ENCODE results near the gene CASP2.
"Not testable (repeated sequence)": the region's sequence is repeated elsewhere in the genome, so short reads cannot be mapped to it uniquely, and the experiment has no call there.

The CASP2 gene

DNA sequence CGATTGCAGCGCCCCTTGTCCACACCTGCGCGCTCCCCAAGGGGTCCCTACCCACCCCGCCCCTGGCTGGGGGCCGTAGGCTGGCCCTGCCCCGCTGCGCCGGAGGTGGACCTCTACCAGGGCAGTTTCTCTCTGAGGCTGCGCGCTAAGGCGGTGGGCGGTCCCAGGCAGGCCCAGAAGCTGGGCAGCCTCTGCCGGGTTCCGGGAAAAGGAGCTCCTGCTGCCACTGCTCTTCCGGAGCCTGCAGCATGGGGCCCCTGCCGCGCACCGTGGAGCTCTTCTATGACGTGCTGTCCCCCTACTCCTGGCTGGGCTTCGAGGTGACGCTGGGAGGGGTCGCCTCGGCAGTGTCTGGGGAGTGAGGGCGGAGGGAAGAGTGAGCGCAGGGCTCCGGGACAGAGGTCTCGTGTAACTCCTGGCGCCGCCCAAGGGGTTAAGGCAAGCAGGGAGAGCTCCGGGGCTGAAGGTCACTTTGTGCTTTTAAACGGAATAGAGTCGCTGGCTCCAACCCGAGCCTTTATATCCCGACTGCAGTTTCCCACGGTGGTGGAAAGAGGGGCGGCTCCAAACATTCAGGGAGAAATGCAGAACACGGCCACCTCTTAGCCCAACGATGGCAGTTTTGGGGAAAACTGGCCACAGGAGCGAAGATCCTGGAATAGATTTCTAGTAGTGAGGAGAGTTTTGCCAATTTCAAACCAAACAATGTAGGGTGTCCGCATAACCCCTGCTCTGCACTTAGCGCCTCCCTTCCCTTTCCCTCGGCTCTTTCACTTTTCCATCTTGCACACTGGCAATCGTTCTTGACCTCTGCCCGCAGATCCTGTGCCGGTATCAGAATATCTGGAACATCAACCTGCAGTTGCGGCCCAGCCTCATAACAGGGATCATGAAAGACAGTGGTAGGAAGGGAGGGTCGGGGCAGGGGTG, 24.6 kb upstream of the CASP2 start, which contains the start of gene GSTK1:
Gene GSTK1 (plus strand): TSS at position 176 of the 930 bp plus-strand sequence. CDS start 73 bp downstream, at position 249.
- FAIRE-seq (peak; percentile 86), DNase-seq (ENCODE audit: extremely low spot score, insufficient read length, low read depth) (peak; percentile 78)

DNA sequence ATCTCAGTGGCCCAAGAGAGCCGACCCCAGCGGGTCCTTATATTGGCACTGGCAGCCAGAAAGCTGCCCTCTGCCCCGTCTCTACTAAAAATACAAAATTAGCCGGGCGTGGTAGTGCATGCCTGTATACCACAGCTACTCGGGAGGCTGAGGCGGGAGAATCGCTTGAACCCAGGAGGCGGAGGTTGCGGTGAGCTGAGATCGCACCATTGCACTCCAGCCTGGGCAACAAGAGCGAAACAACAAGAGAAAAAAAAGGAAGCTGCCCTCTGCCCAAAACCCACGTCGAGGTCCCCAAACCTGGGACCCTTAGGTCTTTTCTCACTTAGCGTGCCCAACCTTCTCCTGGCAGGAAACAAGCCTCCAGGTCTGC, 24.0 kb upstream of the CASP2 start:
- DNase-seq (ENCODE audit: extremely low spot score, insufficient read length, low read depth); FAIRE-seq: not testable (repeated sequence)

DNA sequence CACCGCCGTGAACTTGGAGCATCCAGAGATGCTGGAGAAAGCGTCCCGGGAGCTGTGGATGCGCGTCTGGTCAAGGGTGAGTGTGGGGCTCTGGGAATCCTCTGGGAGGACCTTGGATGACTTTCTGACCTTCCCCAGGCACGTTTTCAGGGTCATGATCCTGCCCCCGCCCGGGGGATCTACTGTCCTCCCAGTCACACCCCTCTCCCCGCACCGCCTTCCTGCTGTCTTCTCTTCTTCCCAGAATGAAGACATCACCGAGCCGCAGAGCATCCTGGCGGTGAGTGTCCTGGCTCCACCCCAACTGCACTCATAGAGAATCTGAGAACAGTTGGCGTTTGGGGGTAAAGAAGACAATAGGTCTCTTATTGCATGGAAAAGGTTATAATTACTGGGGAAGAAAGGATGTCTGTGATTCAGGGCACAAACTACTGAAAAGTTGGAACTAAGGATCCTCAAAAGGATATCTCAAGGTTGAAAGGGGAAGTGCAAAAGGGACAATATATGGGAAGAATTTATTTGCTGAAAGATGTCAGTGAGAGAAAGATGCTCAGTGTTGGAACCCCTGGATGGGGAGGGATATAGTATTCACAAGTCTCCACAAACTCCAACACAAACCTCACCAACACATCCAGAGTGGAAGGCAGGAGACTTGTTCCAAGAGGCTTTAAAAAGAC, 23.0 kb upstream of the CASP2 start:
- no peak for DNase-seq (ENCODE audit: extremely low spot score, insufficient read length, low read depth)
- FAIRE-seq = no peak

DNA sequence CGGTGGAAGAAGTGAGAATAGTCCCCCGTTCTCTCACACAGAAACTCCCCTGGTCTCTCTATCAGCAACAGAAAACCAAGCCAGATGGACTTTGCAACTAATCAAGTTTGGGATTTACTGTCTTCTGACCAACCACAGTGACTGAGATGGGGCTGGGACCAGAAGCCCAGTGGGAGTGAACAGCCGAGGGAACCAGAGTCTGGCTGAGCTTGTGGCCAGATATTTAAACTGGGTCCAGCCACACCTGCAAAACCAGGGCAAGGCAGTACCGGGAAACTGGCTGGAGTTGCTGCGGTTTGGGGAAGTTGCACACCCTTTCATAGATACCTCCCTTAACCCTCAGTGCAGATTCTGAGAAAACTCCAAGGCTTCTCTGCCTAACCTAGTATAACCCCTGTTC, 18.9 kb upstream of the CASP2 start:
- FAIRE-seq (no peak), DNase-seq (ENCODE audit: extremely low spot score, insufficient read length, low read depth) (no peak)

DNA sequence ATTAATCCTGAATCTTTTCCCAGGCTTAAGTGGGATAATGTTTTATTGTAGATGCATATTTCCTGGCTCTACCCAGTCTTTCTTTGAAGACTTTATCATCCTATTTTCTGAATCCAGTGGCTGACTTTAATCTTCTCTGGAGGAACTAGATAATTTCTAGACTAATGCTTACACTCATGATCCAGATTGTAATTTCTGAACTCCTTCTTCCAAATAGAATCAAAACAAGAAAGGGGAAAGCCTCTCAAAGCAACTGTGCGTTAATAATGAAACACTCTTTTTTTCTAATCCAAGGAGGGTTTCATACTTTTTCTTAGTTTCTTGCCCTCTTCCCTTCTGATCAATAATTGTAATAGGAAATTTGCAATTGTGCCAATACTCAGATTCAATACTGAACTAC, 16.9 kb upstream of the CASP2 start:
- FAIRE-seq = no peak
- DNase-seq (ENCODE audit: extremely low spot score, insufficient read length, low read depth) = no peak

DNA sequence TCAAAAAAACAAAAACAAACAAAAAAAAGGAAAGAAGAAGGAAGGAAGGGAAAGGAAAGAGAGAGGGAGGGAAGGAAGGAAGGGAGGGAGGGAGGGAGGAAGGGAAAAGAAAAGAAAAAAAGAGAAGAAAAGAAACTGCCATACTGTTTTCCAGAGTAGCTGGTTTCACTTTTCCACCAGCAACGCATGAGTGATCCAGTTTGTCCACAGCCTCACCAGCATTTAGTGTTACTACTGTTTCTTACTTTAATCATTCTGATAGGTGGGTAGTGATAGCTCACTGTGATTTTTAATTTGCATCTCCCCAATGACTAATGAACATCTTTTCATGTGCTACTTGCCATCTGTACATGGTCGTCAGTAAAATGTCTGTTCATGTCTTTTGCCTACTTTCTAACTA, 15.3 kb upstream of the CASP2 start:
- FAIRE-seq (no peak), DNase-seq (ENCODE audit: extremely low spot score, insufficient read length, low read depth) (no peak)

DNA sequence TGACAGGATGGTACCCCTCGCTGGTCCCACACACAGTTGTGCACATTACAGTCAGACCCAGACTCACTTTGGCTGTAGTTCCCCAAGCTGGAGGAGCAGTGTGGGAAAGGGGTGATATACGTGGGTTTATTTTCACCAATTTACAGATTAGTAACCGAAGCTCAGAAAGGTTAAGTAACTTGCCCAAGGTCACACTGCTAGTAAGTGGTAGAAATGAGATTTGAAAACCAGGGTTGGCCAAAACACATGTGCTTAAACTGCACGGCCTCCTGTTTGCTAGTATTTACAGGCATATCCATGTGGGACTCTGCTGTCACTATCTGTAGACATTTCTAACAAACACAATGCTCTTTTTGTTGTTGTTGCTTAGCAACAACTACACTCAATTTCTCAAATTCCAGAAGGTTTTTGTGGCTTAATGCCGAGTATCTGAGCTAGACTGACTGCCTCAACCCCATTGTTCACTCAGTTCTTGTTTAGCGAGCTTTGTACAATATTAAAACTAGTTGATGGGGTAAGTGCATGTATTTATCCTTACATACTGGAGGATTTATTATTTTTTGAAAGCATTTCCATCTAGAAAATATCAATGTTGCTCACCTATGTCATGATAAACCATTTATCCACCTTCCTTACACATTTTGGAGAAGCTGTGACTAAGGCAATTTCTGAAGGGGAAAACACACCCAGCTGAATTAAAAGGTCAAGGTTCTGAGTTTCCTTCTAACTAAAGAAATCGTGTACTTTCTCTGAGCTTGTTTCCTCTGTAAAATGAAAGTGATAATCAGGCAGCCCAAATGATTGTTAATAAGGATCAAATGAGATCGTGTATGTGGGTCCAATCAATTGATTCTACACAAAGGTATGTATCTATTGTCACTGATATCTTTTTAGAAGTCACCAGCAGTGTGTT, 8.7 kb upstream of the CASP2 start:
- FAIRE-seq (no peak), DNase-seq (ENCODE audit: extremely low spot score, insufficient read length, low read depth) (no peak)

DNA sequence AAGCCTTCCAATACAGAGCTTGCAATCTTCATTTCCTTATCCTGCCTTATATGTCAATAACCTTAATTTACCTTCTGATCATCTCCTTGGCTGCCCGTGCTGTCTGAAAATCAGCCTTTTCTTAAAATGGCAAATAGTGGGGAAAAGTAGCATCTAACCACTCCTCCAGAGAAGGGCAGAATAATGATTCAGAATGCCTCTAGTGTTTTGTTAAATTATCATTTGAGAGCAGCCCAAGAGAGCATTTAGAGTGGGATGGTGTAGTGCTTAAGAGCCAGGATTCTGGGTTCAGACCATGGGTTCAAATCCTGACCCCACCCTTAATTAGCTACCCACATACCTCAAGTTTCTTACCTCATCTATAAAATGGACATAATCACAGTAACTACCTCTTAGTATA, 8.0 kb upstream of the CASP2 start:
- no peak for DNase-seq (ENCODE audit: extremely low spot score, insufficient read length, low read depth)
- FAIRE-seq = no peak

DNA sequence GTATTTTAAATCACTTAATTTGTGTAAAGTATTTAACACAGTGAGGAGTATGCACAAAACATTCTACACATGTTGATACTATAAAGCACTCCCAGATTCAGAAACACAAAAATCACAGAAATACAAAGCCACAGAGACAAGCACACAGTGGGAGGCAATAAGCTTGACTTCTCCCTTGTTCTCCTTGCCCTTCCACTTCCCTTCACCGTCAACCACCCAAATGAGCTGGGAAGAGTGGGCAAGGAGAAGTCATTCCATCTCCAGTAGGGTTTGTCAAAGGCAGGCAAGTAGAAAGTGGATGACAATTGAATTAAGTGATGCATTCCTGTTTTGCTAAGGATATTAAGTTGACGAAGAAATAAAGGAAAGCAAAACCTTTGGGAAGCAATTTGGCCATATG, 7.6 kb upstream of the CASP2 start:
- FAIRE-seq (no peak), DNase-seq (ENCODE audit: extremely low spot score, insufficient read length, low read depth) (no peak)

DNA sequence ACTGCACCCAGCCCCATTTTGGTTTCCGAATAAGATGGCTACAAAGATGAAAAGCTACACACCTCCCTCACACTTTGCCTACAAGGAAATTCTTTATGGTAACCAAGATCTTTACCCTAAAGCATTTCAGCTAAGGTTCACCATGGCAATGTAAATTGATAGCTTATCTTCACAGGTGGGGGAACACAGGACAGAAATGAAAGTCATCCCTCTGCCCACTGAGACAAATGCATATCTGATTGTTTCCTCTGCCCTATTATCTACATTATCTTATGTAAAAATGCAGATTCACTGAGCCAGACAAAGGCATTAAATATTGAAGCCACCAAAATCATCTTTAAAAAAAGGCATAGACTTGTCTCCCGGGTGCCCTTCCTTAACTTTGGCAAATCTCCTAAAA, 6.6 kb upstream of the CASP2 start:
- DNase-seq (ENCODE audit: extremely low spot score, insufficient read length, low read depth) (no peak), FAIRE-seq (no peak)

DNA sequence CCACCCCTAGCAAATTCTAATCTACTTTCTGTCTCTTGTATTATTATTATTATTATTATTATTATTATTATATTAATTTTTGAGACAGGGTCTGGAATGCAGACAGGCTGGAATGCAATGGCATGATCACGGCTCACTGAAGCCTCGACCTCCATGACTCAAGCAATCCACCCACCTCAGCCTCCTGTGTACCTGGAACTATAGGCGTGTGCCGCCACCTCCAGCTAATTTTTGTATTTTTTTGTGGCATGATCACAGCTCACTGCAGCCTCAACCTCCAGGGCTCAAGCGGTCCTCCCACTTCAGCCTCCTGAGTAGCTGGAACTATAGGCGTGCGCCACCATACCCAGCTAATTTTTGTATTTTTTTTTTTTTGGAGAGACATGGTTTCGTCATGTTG, 6.0 kb upstream of the CASP2 start:
- no peak for DNase-seq (ENCODE audit: extremely low spot score, insufficient read length, low read depth)
- FAIRE-seq = no peak

DNA sequence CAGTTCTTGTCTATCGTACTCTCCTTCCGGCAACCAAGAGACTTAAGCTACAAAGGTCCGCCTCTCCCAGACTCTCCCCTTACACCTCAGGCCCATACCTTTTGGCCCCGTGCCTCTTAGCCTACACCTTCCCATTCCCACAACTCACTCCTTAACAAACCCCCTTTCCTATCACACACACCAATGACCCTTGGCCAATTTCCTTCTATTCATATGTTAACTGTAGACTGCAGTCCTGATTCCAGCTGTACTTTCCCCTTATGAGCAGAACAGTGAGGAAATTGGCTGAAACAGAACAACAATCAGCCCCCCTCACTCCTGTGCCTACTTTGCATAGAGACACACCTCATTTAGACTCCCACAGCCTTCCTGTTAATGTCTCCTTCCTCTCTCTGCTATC, 4.8 kb upstream of the CASP2 start:
- no peak for DNase-seq (ENCODE audit: extremely low spot score, insufficient read length, low read depth)
- FAIRE-seq = no peak

DNA sequence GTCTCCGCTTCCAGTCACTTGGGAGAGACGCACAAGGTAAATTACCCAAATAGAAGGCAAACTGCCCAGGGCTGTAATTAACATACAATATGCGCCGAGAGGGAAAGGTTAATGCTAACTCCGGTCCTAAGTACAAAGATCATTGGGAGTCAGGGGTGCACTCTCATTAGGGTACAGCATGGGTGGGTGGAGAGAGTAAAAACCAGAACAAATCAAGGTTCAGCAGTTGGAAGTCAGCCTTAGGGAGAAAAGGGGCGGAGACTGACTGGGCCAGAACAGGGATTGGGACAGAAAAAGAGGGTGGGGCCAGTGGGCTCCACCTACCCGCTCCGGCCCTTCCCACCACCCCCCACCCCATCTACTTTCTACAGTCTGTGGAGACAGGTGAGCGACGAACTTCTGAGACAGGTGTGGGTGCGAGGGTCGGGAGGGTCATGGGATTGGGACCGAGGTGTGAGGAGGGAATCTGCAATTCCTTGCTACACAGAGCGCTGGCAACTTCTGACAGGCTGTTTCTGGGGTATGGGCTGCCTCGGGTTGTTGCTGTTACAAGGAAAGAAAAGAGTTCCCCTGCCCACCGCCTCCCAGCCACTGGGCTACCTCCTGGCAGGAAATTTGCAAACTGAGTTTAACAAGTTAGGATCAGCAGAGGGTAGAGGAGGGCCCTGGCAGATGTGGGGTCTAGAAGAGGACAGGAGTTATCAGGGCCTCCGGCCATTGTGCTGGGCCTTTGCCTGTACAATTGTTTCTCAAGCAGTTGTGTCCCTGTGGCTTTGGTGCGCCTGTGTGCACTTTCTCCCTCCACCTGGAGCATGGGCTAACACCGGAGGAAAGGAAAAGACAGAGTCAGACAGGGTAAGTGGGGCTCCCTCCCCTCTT, 3.3 kb upstream of the CASP2 start, which contains the start of gene TMEM139:
Gene TMEM139 (plus strand): TSS at position 368 of the 879 bp plus-strand sequence. CDS start 1,000 bp downstream, outside the sequence.
- no peak for DNase-seq (ENCODE audit: extremely low spot score, insufficient read length, low read depth)
- FAIRE-seq = no peak

DNA sequence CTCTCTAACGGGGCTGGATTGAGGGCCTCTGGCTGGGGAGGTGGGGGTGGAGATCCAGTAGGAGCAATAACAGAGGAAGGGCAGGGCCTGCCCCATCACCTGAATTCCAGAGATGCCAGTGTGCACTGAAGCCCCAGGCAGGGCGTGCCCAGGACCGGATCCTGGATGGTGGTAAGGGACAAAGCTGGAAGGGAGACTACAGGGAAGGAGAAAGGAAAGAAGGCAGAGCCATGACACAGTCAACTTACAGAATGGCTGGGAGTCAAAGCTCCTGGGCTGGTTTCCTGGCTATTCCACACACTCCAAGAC, 2.7 kb upstream of the CASP2 start:
- no peak for FAIRE-seq
- no peak for DNase-seq (ENCODE audit: extremely low spot score, insufficient read length, low read depth)

DNA sequence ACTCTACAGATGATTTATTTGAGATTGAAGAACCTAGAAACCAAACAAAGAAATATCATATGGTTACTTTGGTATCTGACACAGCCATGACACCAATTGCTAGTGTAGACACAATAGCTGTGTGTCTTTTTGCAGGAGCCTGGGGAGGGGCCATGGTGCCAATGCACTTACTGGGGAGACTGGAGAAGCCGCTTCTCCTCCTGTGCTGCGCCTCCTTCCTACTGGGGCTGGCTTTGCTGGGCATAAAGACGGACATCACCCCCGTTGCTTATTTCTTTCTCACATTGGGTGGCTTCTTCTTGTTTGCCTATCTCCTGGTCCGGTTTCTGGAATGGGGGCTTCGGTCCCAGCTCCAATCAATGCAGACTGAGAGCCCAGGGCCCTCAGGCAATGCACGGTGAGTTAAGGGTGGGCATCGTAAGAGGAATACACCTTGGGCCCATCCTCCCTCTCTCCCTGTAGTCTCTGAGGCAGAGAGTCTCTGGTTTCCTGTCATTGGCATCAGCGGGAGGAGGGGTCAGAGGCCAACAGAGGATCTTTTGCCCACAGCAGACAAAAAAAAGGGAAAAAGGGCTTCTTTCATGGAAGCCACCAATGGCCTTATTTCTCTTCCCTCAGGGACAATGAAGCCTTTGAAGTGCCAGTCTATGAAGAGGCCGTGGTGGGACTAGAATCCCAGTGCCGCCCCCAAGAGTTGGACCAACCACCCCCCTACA, 2.2 kb upstream of the CASP2 start:
- DNase-seq (ENCODE audit: extremely low spot score, insufficient read length, low read depth) (no peak), FAIRE-seq (no peak)

DNA sequence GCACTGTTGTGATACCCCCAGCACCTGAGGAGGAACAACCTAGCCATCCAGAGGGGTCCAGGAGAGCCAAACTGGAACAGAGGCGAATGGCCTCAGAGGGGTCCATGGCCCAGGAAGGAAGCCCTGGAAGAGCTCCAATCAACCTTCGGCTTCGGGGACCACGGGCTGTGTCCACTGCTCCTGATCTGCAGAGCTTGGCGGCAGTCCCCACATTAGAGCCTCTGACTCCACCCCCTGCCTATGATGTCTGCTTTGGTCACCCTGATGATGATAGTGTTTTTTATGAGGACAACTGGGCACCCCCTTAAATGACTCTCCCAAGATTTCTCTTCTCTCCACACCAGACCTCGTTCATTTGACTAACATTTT, 1.6 kb upstream of the CASP2 start:
- FAIRE-seq (no peak), DNase-seq (ENCODE audit: extremely low spot score, insufficient read length, low read depth) (no peak)

DNA sequence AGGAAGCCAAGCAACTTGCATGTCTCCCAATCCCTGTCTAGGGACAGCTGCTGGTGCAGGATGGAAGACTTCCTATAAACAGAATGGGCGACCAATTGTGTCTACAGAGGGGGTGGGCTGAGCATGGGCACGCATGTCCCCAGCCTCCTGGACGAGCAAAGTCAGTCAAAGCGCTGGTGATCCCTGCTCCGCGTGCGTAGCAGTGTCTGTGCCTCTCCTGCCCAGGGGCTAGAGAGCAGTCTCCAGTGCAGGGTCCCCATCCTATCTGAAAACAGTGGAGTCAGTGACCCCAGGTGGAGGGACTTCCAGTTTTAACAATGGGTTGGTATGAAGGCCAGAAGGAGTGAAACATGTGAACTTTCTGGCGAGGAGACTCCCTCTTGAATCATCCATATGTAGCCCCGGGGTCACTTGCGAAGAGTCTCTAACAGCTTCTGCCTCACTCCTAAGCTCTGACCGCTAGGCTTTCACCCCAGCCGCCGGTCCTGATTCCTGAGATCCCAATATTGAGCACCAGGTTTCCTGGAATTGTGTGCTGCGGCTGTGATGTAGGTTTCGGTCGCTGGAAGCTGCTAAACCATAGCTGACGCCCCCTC, 714 bp upstream of the CASP2 start:
- no peak for FAIRE-seq
- DNase-seq (ENCODE audit: extremely low spot score, insufficient read length, low read depth) = no peak

DNA sequence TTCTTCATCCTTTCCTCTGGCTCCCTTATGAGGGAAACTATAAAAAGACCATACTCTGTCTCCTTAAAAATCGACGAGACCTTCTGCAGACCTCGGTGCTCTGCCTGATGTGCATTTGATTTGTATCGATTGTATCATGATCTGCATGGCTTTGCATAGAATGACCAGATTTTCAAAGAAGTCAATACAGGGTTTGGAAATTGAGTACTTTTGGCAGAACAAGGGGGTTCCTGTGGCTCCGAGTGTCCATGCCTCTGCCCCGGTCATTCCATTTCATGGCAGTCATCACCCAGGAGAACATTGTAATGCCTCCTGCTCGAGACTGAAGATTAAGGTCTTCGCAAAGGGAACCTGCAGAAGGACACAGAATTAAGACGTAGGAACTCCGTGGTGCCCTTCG, 685 bp downstream of the CASP2 start:
- FAIRE-seq (no peak), DNase-seq (ENCODE audit: extremely low spot score, insufficient read length, low read depth) (no peak)

DNA sequence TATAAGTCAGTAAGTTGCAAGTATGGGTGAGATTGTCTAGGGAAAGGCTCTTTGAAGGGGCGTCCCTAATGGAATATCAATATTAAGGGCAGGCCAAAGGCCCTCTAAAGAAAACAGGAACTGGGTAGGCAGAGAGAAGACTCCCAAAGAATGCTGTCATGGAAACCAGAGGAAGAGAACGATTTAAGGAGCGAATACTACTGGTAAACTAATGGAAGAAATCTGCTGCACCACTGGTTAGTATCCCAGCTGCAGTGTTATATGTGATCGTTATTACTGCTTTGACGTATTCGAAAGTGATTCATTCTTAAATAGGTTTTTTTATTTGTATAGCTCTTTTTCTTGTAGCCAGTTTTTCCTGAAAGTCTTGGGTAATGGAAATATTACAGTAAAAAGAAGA, 1.3 kb downstream of the CASP2 start:
- FAIRE-seq = no peak
- DNase-seq (ENCODE audit: extremely low spot score, insufficient read length, low read depth) = no peak

Measured in GM18507 (cell line).